Endothelial cell of umbilical vein (primary cell): ENCODE measurements around the gene MEGF11. TPM values are rescaled to one million over a fixed set of nuclear protein-coding genes. Genes with fewer than 3 reads are reported as not detected.

Experiments
- BruUV-seq: library from RNA; stranded (reverse); fragments of 400-500 nt; replicated peaks from 2 replicates; lab custom pipeline; 2021; lab: Mats Ljungman, UMichigan
- CTCF ChIA-PET: fragments of 300-600, 350-600 bp; sonication (Branson Sonifier 250); formaldehyde crosslinking; loops from one replicate; lab custom pipeline; 2021; ENCODE audit warnings: antibody characterized with exemption, inconsistent platforms; lab: Charles Lee
- POLR2A ChIA-PET: fragments of 300-600, 350-600 bp; sonication (Branson Sonifier 250); formaldehyde crosslinking; loops from one replicate; lab custom pipeline; 2021; ENCODE audit warnings: antibody characterized with exemption, inconsistent platforms; lab: Charles Lee
- DNase-seq: peaks from one replicate; pipeline ENCODE4 v3.0.0-alpha.2; 2011; ENCODE audit warnings: low read depth, low spot score
- FAIRE-seq: peaks from 2 replicates; lab custom pipeline; 2011; peaks lifted over from hg19 to GRCh38; lab: Jason Lieb, UNC
- H2AFZ ChIP-seq: 2 replicates; pipeline ENCODE4 v1.6.0; 2012; ENCODE audit warnings: low read depth, low read length, control low read depth, inconsistent platforms
- H3K27ac ChIP-seq: 2 replicates; pipeline ENCODE4 v1.5.1; 2011; ENCODE audit warnings: low read depth, mild to moderate bottlenecking, control low read depth, low read length, moderate library complexity; ENCODE audit not compliant: insufficient read depth
- H3K27me3 ChIP-seq, 2 experiments: 2 replicates each; pipeline versions ENCODE4 v1.6.0 to v1.6.1; 2011; ENCODE audit warnings: low read length in 2 of 2, mixed read lengths in 1 of 2; ENCODE audit not compliant: control insufficient read depth in 2 of 2, insufficient read depth in 2 of 2
- H3K36me3 ChIP-seq, 2 experiments: 2 replicates in 1 of 2; 3 replicates in 1 of 2; pipeline ENCODE4 v1.5.1; 2011; ENCODE audit warnings: low read length in 2 of 2, mild to moderate bottlenecking in 1 of 2, moderate library complexity in 1 of 2; ENCODE audit not compliant: control insufficient read depth in 2 of 2, insufficient read depth in 2 of 2; ENCODE audit errors: extremely low read depth in 1 of 2
- H3K4me1 ChIP-seq: 3 replicates; pipeline ENCODE4 v1.5.1; 2011; ENCODE audit warnings: mild to moderate bottlenecking, low read length; ENCODE audit not compliant: control insufficient read depth, insufficient read depth; ENCODE audit errors: extremely low read depth
- H3K4me2 ChIP-seq: 2 replicates; pipeline ENCODE4 v1.6.1; 2011; ENCODE audit warnings: low read length, control low read depth, mixed read lengths; ENCODE audit not compliant: insufficient read depth
- H3K4me3 ChIP-seq, 3 experiments: fragments of 200-600 bp in 1 of 3; sonication (generic), shearing (Covaris generic) in 1 of 3; replicated peaks in 1 of 3; 2 replicates each; pipeline ENCODE4 v1.5.1; 2011 to 2016; ENCODE audit warnings: control low read depth in 3 of 3, low read length in 3 of 3, mild to moderate bottlenecking in 2 of 3, inconsistent platforms in 1 of 3, low read depth in 1 of 3, moderate library complexity in 1 of 3; ENCODE audit not compliant: insufficient read depth in 1 of 3
- H3K79me2 ChIP-seq: 2 replicates; pipeline ENCODE4 v1.6.0; 2012; ENCODE audit warnings: low read length, inconsistent platforms; ENCODE audit not compliant: control insufficient read depth, insufficient read depth
- H3K9ac ChIP-seq: replicated peaks from 2 replicates; pipeline ENCODE3; 2011; ENCODE audit warnings: low read length, control low read depth; ENCODE audit not compliant: insufficient read depth; ENCODE audit errors: extremely low read depth
- H3K9me1 ChIP-seq: replicated peaks from 3 replicates; pipeline ENCODE4 v1.6.0; 2011; ENCODE audit warnings: mild to moderate bottlenecking, low read length; ENCODE audit not compliant: control insufficient read depth, insufficient read depth; ENCODE audit errors: extremely low read depth
- H3K9me3 ChIP-seq: replicated peaks from 2 replicates; pipeline ENCODE4 v1.5.1; 2012; ENCODE audit warnings: low read length, inconsistent platforms; ENCODE audit not compliant: control insufficient read depth, insufficient read depth
- H4K20me1 ChIP-seq: replicated peaks from 2 replicates; pipeline ENCODE3; 2011; ENCODE audit warnings: mild to moderate bottlenecking, low read length; ENCODE audit not compliant: control insufficient read depth, insufficient read depth; ENCODE audit errors: extremely low read depth
- CTCF ChIP-seq, 2 donors: IDR thresholded peaks; 1 replicate in 1 of 2; 2 replicates in 1 of 2; pipeline ENCODE4 v1.5.1; 2011; ENCODE audit warnings: low read length in 2 of 2, mild to moderate bottlenecking in 2 of 2, moderate library complexity in 2 of 2, control low read depth in 1 of 2, inconsistent platforms in 1 of 2, low read depth in 1 of 2; ENCODE audit not compliant: insufficient read depth in 1 of 2; ENCODE audit errors: extremely low read depth in 1 of 2
- EZH2 ChIP-seq: IDR thresholded peaks from 2 replicates; pipeline ENCODE4 v1.6.1; 2012; ENCODE audit warnings: borderline replicate concordance, low read depth, mild to moderate bottlenecking, moderate library complexity, low read length, inconsistent platforms; ENCODE audit not compliant: severe bottlenecking
- FOS ChIP-seq: IDR thresholded peaks from 2 replicates; pipeline ENCODE4 v1.6.1; 2011; ENCODE audit warnings: mild to moderate bottlenecking, low read length, moderate library complexity, borderline replicate concordance; ENCODE audit not compliant: insufficient read depth
- GATA2 ChIP-seq: IDR thresholded peaks from 2 replicates; pipeline ENCODE4 v1.7.0; 2011; ENCODE audit warnings: low read depth, mild to moderate bottlenecking, moderate library complexity, mixed read lengths, low read length; ENCODE audit not compliant: insufficient read length, insufficient read depth
- JUN ChIP-seq: IDR thresholded peaks from 2 replicates; pipeline ENCODE4 v1.6.1; 2011; ENCODE audit warnings: borderline replicate concordance, low read depth; ENCODE audit not compliant: insufficient read length, insufficient read depth
- MYC ChIP-seq: IDR thresholded peaks from one replicate; pipeline ENCODE4 v1.6.1; 2011; ENCODE audit warnings: mild to moderate bottlenecking, low read depth, low read length
- POLR2A ChIP-seq: IDR thresholded peaks from 2 replicates; pipeline ENCODE4 v1.6.1; 2012; ENCODE audit warnings: low read depth, mild to moderate bottlenecking, control low read depth, low read length
- POLR2AphosphoS5 ChIP-seq: IDR thresholded peaks from 2 replicates; pipeline ENCODE4 v1.6.1; 2012; ENCODE audit warnings: low read depth, mild to moderate bottlenecking, control low read depth, low read length, moderate library complexity; ENCODE audit not compliant: insufficient read depth
- dilution Hi-C: fragments of 300-500 bp; cut with MboI; formaldehyde crosslinking; loops from one replicate; pipeline ENCODE4 v1.15.0; 2019; ENCODE audit warnings: low sequenced_read_pairs; ENCODE audit not compliant: extremely low pct_ligation_motif_present
- intact Hi-C: fragments of 100-400 bp; cut with micrococcal nuclease; formaldehyde crosslinking; loops from one replicate; pipeline ENCODE4 v1.10.0; 2022
- polyA plus RNA-seq, 4 experiments: library from polyadenylated mRNA; depleted of rRNA in 3 of 4; stranded (reverse) in 3 of 4; unstranded in 1 of 4; fragments of >200 nt; gene quantifications; 2 replicates each; pipeline versions ENCODE4 v1.2.1 to v1.2.3, GENCODE V29; 2011 to 2012; ENCODE audit warnings: missing spikeins in 1 of 4
- total RNA-seq: library from RNA; stranded (reverse); gene quantifications from 2 replicates; pipeline ENCODE4 v1.2.3, GENCODE V29; 2021

MEGF11 gene
- total and polyA plus RNA-seq, 2 donors (not counting 3 experiments of a cell fraction or from before 2014, with no cell fraction given), result not detected

- dilution Hi-C loops (no loop called here), intact Hi-C loops (no loop called here)
- Histone ChIP-seq H3K36me3 (no peaks in the 10 kb centered on the region), H3K9me3 (no peaks in the 10 kb centered on the region), H3K4me1 (no peaks in the 10 kb centered on the region), H3K4me2 (no peak overlapping the region), H4K20me1 (no peaks in the 10 kb centered on the region), H3K27me3 (peaks cover 0 to 1% of the 10 kb centered on the region in 2 experiments), H3K27ac (no peak overlapping the region), H2AFZ (no peak overlapping the region), H3K9me1 (no peaks in the 10 kb centered on the region), H3K9ac (no peak overlapping the region), H3K79me2 (no peaks in the 10 kb centered on the region), H3K4me3 (no peak overlapping the region)
- ChIA-PET CTCF (no interaction called here), POLR2A (no interaction called here)
- no peak for FAIRE-seq
- no TSS peak for BruUV-seq
- TF ChIP-seq CTCF (IDR thresholded peaks at IDR 0.05; ENCODE audit: extremely low read depth in 1 of 2, insufficient read depth in 1 of 2, low read depth in 1 of 2, low read length in 2 of 2) (no peak), POLR2AphosphoS5 (no peak), EZH2 (no peak), FOS (no peak), JUN (no peak), GATA2 (no peak), POLR2A (no peak), MYC (no peak)
- DNase-seq, result no peak
These were observed 174.6 kb downstream of the MEGF11 start for GRCh38 chr15:66078929-66079275.
